ENCODE results near the gene DLGAP1. TPM values are rescaled to one million over a fixed set of nuclear protein-coding genes. Genes with fewer than 3 reads are reported as not detected.

The DLGAP1 gene
- total and polyA plus RNA-seq, 4 donors = 16.5 to 30.7 (median 29.7) TPM

GRCh38 chr18:3935305-3935704 is 519.8 kb downstream of the DLGAP1 start:
- Histone ChIP-seq H3K4me3 (ENCODE audit: low read depth, low read length) (no peak overlapping the region), H3K9me3 (ENCODE audit: control insufficient read depth, insufficient read depth, low read length) (no peaks in the 10 kb centered on the region), H3K4me1 (ENCODE audit: control insufficient read depth, insufficient read depth, low read length) (no peaks in the 10 kb centered on the region), H3K36me3 (ENCODE audit: control insufficient read depth, insufficient read depth, low read length) (no peaks in the 10 kb centered on the region), H3K27me3 (ENCODE audit: control insufficient read depth, insufficient read depth, low read length) (no peaks in the 10 kb centered on the region), H3K27ac (ENCODE audit: low read depth, low read length) (no peak overlapping the region)
- no CpG with 5 or more reads among the region's 1 CpG for WGBS (ENCODE audit: insufficient coverage)
- no peak for DNase-seq (ENCODE audit: low read depth in 4 of 6, low spot score in 6 of 6)

DNA sequence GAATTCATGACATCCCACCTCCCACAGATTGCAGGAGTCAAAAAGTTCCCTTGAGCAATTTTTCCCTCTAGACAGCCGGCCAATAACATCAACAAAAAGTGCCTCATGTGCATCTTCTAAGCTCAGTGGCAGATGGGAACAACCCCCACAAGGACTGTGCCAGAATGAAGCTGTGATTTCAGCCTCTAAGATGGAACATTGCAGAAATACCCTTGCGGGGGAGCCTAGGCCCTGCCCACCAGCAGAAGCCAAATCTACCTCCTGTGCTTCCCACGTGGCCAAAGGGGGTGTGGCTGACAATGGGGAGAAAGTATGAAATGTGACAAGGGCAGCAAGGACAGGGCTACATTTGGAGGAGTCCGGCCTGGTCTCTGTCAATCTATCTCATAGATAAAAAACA is 522.8 kb downstream of the DLGAP1 start:
- whole genome bisulfite sequencing (ENCODE audit: insufficient coverage) = 88% methylated on average over 1 of the region's 4 CpGs
- Histone ChIP-seq H3K36me3 (ENCODE audit: control insufficient read depth, insufficient read depth, low read length) (no peaks in the 10 kb centered on the region), H3K4me3 (ENCODE audit: low read depth, low read length) (no peak overlapping the region), H3K27me3 (ENCODE audit: control insufficient read depth, insufficient read depth, low read length) (no peaks in the 10 kb centered on the region), H3K9me3 (ENCODE audit: control insufficient read depth, insufficient read depth, low read length) (no peaks in the 10 kb centered on the region), H3K4me1 (ENCODE audit: control insufficient read depth, insufficient read depth, low read length) (no peaks in the 10 kb centered on the region), H3K27ac (ENCODE audit: low read depth, low read length) (no peak overlapping the region)
- DNase-seq (ENCODE audit: low read depth in 4 of 6, low spot score in 6 of 6) = no peak

GRCh38 chr18:3931542-3932112 is 523.5 kb downstream of the DLGAP1 start:
- no peaks in the 10 kb centered on the region for H3K27me3 ChIP-seq (ENCODE audit: control insufficient read depth, insufficient read depth, low read length)
- H3K36me3 ChIP-seq (ENCODE audit: control insufficient read depth, insufficient read depth, low read length) = no peaks in the 10 kb centered on the region
- no peak overlapping the region for H3K27ac ChIP-seq (ENCODE audit: low read depth, low read length)
- no CpG with 5 or more reads among the region's 4 CpGs for WGBS (ENCODE audit: insufficient coverage)
- no peak for DNase-seq (ENCODE audit: low read depth in 4 of 6, low spot score in 6 of 6)
- no peaks in the 10 kb centered on the region for H3K4me1 ChIP-seq (ENCODE audit: control insufficient read depth, insufficient read depth, low read length)
- no peak overlapping the region for H3K4me3 ChIP-seq (ENCODE audit: low read depth, low read length)
- H3K9me3 ChIP-seq (ENCODE audit: control insufficient read depth, insufficient read depth, low read length) = no peaks in the 10 kb centered on the region

GRCh38 chr18:3931013-3931315 is 524.1 kb downstream of the DLGAP1 start:
- no peak for DNase-seq (ENCODE audit: low read depth in 4 of 6, low spot score in 6 of 6)
- Histone ChIP-seq H3K27me3 (ENCODE audit: control insufficient read depth, insufficient read depth, low read length) (no peaks in the 10 kb centered on the region), H3K9me3 (ENCODE audit: control insufficient read depth, insufficient read depth, low read length) (no peaks in the 10 kb centered on the region), H3K36me3 (ENCODE audit: control insufficient read depth, insufficient read depth, low read length) (no peaks in the 10 kb centered on the region), H3K27ac (ENCODE audit: low read depth, low read length) (no peak overlapping the region), H3K4me3 (ENCODE audit: low read depth, low read length) (no peak overlapping the region), H3K4me1 (ENCODE audit: control insufficient read depth, insufficient read depth, low read length) (no peaks in the 10 kb centered on the region)
- 98% methylated on average over 6 of the region's 6 CpGs for WGBS (ENCODE audit: insufficient coverage)

GRCh38 chr18:3930126-3931012 is 524.7 kb downstream of the DLGAP1 start:
- Histone ChIP-seq H3K4me1 (ENCODE audit: control insufficient read depth, insufficient read depth, low read length) (no peaks in the 10 kb centered on the region), H3K27me3 (ENCODE audit: control insufficient read depth, insufficient read depth, low read length) (no peaks in the 10 kb centered on the region), H3K4me3 (ENCODE audit: low read depth, low read length) (no peak overlapping the region), H3K36me3 (ENCODE audit: control insufficient read depth, insufficient read depth, low read length) (no peaks in the 10 kb centered on the region), H3K9me3 (ENCODE audit: control insufficient read depth, insufficient read depth, low read length) (no peaks in the 10 kb centered on the region), H3K27ac (ENCODE audit: low read depth, low read length) (no peak overlapping the region)
- WGBS (ENCODE audit: insufficient coverage) = 95% methylated on average over 12 of the region's 13 CpGs
- no peak for DNase-seq (ENCODE audit: low read depth in 4 of 6, low spot score in 6 of 6)

DNA sequence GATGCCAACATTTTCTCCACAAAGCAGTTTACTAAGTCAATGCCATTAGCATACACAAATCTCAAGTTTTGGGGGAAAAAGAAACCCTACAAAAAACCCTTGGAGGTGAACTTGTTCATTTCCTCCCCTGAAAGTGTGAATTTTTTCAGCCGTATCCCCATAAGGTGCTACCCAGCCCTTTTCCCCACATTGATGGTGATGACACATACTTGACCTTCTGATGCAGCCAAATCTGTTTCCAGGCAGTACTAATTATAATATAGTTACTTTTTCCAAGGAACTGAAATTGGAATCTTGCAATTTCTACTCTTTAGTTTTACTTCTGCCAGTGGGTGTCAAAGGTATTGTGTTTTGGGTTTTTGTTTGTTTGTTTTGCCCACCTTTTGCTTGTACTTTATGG is 530.7 kb downstream of the DLGAP1 start:
- no peaks in the 10 kb centered on the region for H3K27me3 ChIP-seq (ENCODE audit: control insufficient read depth, insufficient read depth, low read length)
- no peaks in the 10 kb centered on the region for H3K4me1 ChIP-seq (ENCODE audit: control insufficient read depth, insufficient read depth, low read length)
- no peak for DNase-seq (ENCODE audit: low read depth in 4 of 6, low spot score in 6 of 6)
- no peak overlapping the region for H3K4me3 ChIP-seq (ENCODE audit: low read depth, low read length)
- H3K9me3 ChIP-seq (ENCODE audit: control insufficient read depth, insufficient read depth, low read length) = no peaks in the 10 kb centered on the region
- no peaks in the 10 kb centered on the region for H3K36me3 ChIP-seq (ENCODE audit: control insufficient read depth, insufficient read depth, low read length)
- no CpG with 5 or more reads among the region's 1 CpG for WGBS (ENCODE audit: insufficient coverage)
- no peak overlapping the region for H3K27ac ChIP-seq (ENCODE audit: low read depth, low read length)

- no peaks in the 10 kb centered on the region for H3K9me3 ChIP-seq (ENCODE audit: control insufficient read depth, insufficient read depth, low read length)
- H3K27ac ChIP-seq (ENCODE audit: low read depth, low read length) = no peak overlapping the region
- no peaks in the 10 kb centered on the region for H3K36me3 ChIP-seq (ENCODE audit: control insufficient read depth, insufficient read depth, low read length)
- 100% methylated on average over 2 of the region's 2 CpGs for WGBS (ENCODE audit: insufficient coverage)
- H3K27me3 ChIP-seq (ENCODE audit: control insufficient read depth, insufficient read depth, low read length) = no peaks in the 10 kb centered on the region
- no peaks in the 10 kb centered on the region for H3K4me1 ChIP-seq (ENCODE audit: control insufficient read depth, insufficient read depth, low read length)
- no peak for DNase-seq (ENCODE audit: low read depth in 4 of 6, low spot score in 6 of 6)
- H3K4me3 ChIP-seq (ENCODE audit: low read depth, low read length) = no peak overlapping the region
Measured at GRCh38 chr18:3923750-3924149, 531.4 kb downstream of the DLGAP1 start.

DNA sequence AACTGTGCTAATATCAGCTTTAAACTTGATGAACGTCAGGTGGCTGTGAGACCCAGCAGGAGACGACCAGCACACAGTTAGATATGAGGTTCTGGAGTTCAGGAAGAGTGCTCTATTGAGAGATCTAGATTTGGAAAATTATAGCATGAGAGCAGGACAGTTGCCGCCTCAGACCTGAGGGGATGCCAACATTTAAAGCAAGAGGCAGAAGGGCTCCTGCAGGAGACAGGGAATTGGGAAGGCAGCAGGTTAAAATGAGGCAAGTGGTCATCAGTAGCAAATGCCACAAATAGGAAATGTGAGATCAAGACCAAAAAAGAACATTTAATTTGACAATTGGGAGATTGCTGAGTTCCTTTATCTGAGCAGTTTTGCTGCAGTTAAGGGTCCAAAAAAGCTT is 533.3 kb downstream of the DLGAP1 start:
- no peak for DNase-seq (ENCODE audit: low read depth in 4 of 6, low spot score in 6 of 6)
- Histone ChIP-seq H3K4me1 (ENCODE audit: control insufficient read depth, insufficient read depth, low read length) (no peaks in the 10 kb centered on the region), H3K27ac (ENCODE audit: low read depth, low read length) (no peak overlapping the region), H3K36me3 (ENCODE audit: control insufficient read depth, insufficient read depth, low read length) (no peaks in the 10 kb centered on the region), H3K27me3 (ENCODE audit: control insufficient read depth, insufficient read depth, low read length) (no peaks in the 10 kb centered on the region), H3K4me3 (ENCODE audit: low read depth, low read length) (no peak overlapping the region), H3K9me3 (ENCODE audit: control insufficient read depth, insufficient read depth, low read length) (no peaks in the 10 kb centered on the region)
- 62% methylated on average over 2 of the region's 3 CpGs for WGBS (ENCODE audit: insufficient coverage)

DNA sequence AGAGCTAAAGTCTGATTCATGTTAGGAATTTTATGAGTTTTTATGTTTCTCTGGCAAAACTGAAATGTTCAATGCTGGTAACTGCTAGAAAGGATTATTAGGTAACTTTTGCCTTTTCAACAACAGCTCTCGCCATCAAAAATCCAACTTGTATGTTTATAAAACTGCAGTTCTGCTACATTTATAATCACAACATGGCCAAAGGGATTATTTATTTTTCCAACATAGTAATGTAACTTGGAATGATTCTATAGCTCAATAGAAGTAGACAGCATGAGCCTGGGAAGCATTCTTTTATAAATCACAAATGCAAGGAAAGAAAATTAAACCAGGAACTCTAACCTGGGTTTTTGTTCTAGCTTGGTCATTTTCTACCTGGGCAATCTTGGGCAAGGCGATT is 534.3 kb downstream of the DLGAP1 start:
- H3K4me3 ChIP-seq (ENCODE audit: low read depth, low read length) = no peak overlapping the region
- DNase-seq (ENCODE audit: low read depth in 4 of 6, low spot score in 6 of 6) = no peak
- H3K4me1 ChIP-seq (ENCODE audit: control insufficient read depth, insufficient read depth, low read length) = no peaks in the 10 kb centered on the region
- WGBS (ENCODE audit: insufficient coverage) = no CpG with 5 or more reads among the region's 2 CpGs
- H3K27ac ChIP-seq (ENCODE audit: low read depth, low read length) = no peak overlapping the region
- no peaks in the 10 kb centered on the region for H3K27me3 ChIP-seq (ENCODE audit: control insufficient read depth, insufficient read depth, low read length)
- no peaks in the 10 kb centered on the region for H3K36me3 ChIP-seq (ENCODE audit: control insufficient read depth, insufficient read depth, low read length)
- H3K9me3 ChIP-seq (ENCODE audit: control insufficient read depth, insufficient read depth, low read length) = no peaks in the 10 kb centered on the region

DNA sequence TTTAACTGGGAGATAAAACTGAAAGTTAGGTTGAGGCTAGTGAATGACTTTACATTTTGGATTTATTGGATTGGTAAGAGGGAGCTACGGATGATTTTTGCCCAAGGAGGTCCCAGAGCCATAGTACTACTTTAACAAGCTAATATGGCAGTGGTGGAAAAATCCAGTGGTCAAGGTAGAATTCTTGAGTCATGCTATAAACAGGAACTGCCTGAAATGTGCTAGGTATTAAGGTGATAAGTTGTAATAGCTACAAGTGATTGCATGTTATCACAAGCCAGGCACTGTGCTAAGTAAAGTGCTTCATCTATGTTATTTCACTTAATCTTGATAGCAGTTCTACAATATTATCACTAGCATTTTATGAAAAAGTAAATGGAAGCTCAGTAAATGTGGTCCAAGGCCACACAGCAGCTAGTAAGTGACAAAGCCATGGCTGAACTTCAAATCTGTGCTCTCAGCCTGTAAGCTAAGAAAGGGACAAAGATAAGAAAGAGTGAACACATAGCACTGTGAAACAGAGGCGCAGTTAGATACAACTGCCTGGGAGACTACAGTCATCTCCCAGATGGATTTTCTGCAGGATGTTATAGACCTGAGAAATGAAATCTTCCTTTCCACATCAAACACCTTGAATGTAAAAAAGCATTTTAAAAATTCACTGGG is 535.6 kb downstream of the DLGAP1 start:
- DNase-seq (ENCODE audit: low read depth in 4 of 6, low spot score in 6 of 6) = no peak
- no peak overlapping the region for H3K4me3 ChIP-seq (ENCODE audit: low read depth, low read length)
- no peaks in the 10 kb centered on the region for H3K36me3 ChIP-seq (ENCODE audit: control insufficient read depth, insufficient read depth, low read length)
- no CpG with 5 or more reads among the region's 2 CpGs for WGBS (ENCODE audit: insufficient coverage)
- H3K27me3 ChIP-seq (ENCODE audit: control insufficient read depth, insufficient read depth, low read length) = no peaks in the 10 kb centered on the region
- H3K27ac ChIP-seq (ENCODE audit: low read depth, low read length) = no peak overlapping the region
- H3K4me1 ChIP-seq (ENCODE audit: control insufficient read depth, insufficient read depth, low read length) = no peaks in the 10 kb centered on the region
- no peaks in the 10 kb centered on the region for H3K9me3 ChIP-seq (ENCODE audit: control insufficient read depth, insufficient read depth, low read length)

All from spinal cord (tissue), 10 donors.